Hematopoietic multipotent progenitor cell treated with erythropoietin and hydrocortisone succinate and interleukin-3 and kit ligand, for 17 days (in vitro differentiated cells): ENCODE data around the gene CNTLN.
A peak's percentile ranks its signal among the peaks of the same experiment; 100 is the strongest.
"Not testable (repeated sequence)": the region's sequence is repeated elsewhere in the genome, so short reads cannot be mapped to it uniquely, and the experiment has no call there.

ENCODE experiments used
- DNase-seq: peaks from one replicate; pipeline ENCODE4 v3.0.0-alpha.2; 2015; ENCODE audit warnings: low spot score

The CNTLN gene

GRCh38 chr9:17422994-17423680, 288.3 kb downstream of the CNTLN start:
- no peak for DNase-seq

- no peak for DNase-seq
These were observed 288.8 kb downstream of the CNTLN start for GRCh38 chr9:17423681-17424011.

- no peak for DNase-seq
These were observed 290.5 kb downstream of the CNTLN start for GRCh38 chr9:17425384-17425783.

- no peak for DNase-seq
These were observed 298.7 kb downstream of the CNTLN start for GRCh38 chr9:17433526-17433925.

GRCh38 chr9:17436854-17437253, 302.0 kb downstream of the CNTLN start:
- no peak for DNase-seq

GRCh38 chr9:17437813-17438212, 303.0 kb downstream of the CNTLN start:
- no peak for DNase-seq

GRCh38 chr9:17445126-17445525, 310.3 kb downstream of the CNTLN start:
- not testable (repeated sequence) for DNase-seq

GRCh38 chr9:17453751-17454150, 318.9 kb downstream of the CNTLN start:
- DNase-seq: no peak

GRCh38 chr9:17462869-17463464, 328.1 kb downstream of the CNTLN start:
- peak; percentile 51 for DNase-seq

- no peak for DNase-seq
These were observed 335.4 kb downstream of the CNTLN start for GRCh38 chr9:17470036-17470813.

GRCh38 chr9:17472126-17472525, 337.3 kb downstream of the CNTLN start:
- DNase-seq: no peak

GRCh38 chr9:17476401-17476800, 341.6 kb downstream of the CNTLN start:
- no peak for DNase-seq

GRCh38 chr9:17477816-17478215, 343.0 kb downstream of the CNTLN start:
- DNase-seq: no peak

- DNase-seq: no peak
These were observed 346.1 kb downstream of the CNTLN start for GRCh38 chr9:17480966-17481365.

GRCh38 chr9:17481565-17481964, 346.7 kb downstream of the CNTLN start:
- no peak for DNase-seq

- no peak for DNase-seq
These were observed 350.1 kb downstream of the CNTLN start for GRCh38 chr9:17484906-17485305.

GRCh38 chr9:17486396-17486795, 351.6 kb downstream of the CNTLN start:
- DNase-seq: no peak

GRCh38 chr9:17487467-17487866, 352.6 kb downstream of the CNTLN start:
- DNase-seq: no peak

GRCh38 chr9:17488662-17489061, 353.8 kb downstream of the CNTLN start:
- DNase-seq: no peak

- no peak for DNase-seq
These were observed 355.3 kb downstream of the CNTLN start for GRCh38 chr9:17490110-17490509.

GRCh38 chr9:17491780-17492179, 356.9 kb downstream of the CNTLN start:
- no peak for DNase-seq

GRCh38 chr9:17503196-17503595, 368.4 kb downstream of the CNTLN start:
- no peak for DNase-seq

- DNase-seq: no peak
These were observed 374.3 kb downstream of the CNTLN start for GRCh38 chr9:17509151-17509550.
